Right lobe of liver (tissue), 4 donors: ENCODE data around the gene MYLIP.

Source experiments
- POLR2A ChIP-seq: fragments of 450-650 bp; IDR thresholded peaks from one replicate; pipeline ENCODE4 v1.6.1; 2017; ENCODE audit warnings: antibody characterized with exemption, mild to moderate bottlenecking
- TF ChIP-seq, protein P1 (sequence below), 4 donors: fragments of 200-600 bp in 3 of 4; fragments of 450-650 bp in 1 of 4; IDR thresholded peaks; one replicate each; pipeline versions ENCODE4 v1.5.1 to v1.8.0; 2016 to 2022; ENCODE audit warnings: antibody characterized with exemption in 4 of 4, mild to moderate bottlenecking in 2 of 4
- donor health status: DM: no; HTN: no; CAD: no.
- donor health status: DM: no; HTN: no; CAD: no.
- donor health status: DM: no; HTN: yes; CAD: no.

- TF ChIP-seq, protein P1, sequence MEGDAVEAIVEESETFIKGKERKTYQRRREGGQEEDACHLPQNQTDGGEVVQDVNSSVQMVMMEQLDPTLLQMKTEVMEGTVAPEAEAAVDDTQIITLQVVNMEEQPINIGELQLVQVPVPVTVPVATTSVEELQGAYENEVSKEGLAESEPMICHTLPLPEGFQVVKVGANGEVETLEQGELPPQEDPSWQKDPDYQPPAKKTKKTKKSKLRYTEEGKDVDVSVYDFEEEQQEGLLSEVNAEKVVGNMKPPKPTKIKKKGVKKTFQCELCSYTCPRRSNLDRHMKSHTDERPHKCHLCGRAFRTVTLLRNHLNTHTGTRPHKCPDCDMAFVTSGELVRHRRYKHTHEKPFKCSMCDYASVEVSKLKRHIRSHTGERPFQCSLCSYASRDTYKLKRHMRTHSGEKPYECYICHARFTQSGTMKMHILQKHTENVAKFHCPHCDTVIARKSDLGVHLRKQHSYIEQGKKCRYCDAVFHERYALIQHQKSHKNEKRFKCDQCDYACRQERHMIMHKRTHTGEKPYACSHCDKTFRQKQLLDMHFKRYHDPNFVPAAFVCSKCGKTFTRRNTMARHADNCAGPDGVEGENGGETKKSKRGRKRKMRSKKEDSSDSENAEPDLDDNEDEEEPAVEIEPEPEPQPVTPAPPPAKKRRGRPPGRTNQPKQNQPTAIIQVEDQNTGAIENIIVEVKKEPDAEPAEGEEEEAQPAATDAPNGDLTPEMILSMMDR (IDR thresholded peaks at IDR 0.05) = no peak
- no peak for TF ChIP-seq POLR2A
Measured at GRCh38 chr6:16150098-16150497, 21.2 kb downstream of the MYLIP start.
